D721Med (cell line): ENCODE results near the gene MNX1.
A peak's percentile ranks its signal among the peaks of the same experiment; 100 is the strongest.

ENCODE experiments used
- DNase-seq: peaks from one replicate; pipeline ENCODE4 v3.0.0; 2011; ENCODE audit warnings: low spot score; ENCODE audit not compliant: insufficient read length
- FAIRE-seq: peaks from 2 replicates; lab custom pipeline; 2011; peaks lifted over from hg19 to GRCh38; lab: Jason Lieb, UNC
- CTCF ChIP-seq: IDR thresholded peaks from 2 replicates; pipeline ENCODE4 v1.5.1; 2012; ENCODE audit warnings: mild to moderate bottlenecking, control low read depth; ENCODE audit not compliant: insufficient read depth; ENCODE audit errors: missing control alignments

Gene MNX1

GRCh38 chr7:156979007-156979606, 31.4 kb downstream of the MNX1 start:
- DNase-seq (no peak), FAIRE-seq (no peak)
- no peak for TF ChIP-seq CTCF

GRCh38 chr7:156975620-156976019, 34.8 kb downstream of the MNX1 start:
- TF ChIP-seq CTCF, result no peak
- DNase-seq (no peak), FAIRE-seq (no peak)

GRCh38 chr7:156969972-156970420, 40.5 kb downstream of the MNX1 start:
- peak; percentile 6 for TF ChIP-seq CTCF
- no peak for DNase-seq
- no peak for FAIRE-seq

GRCh38 chr7:156968183-156968582, 42.3 kb downstream of the MNX1 start:
- no peak for TF ChIP-seq CTCF
- DNase-seq (no peak), FAIRE-seq (no peak)

- FAIRE-seq (no peak), DNase-seq (no peak)
- no peak for TF ChIP-seq CTCF
These were observed 44.1 kb downstream of the MNX1 start for GRCh38 chr7:156966387-156966786.

GRCh38 chr7:156964971-156965370, 45.5 kb downstream of the MNX1 start:
- no peak for FAIRE-seq

GRCh38 chr7:156963472-156963871, 47.0 kb downstream of the MNX1 start:
- FAIRE-seq, result no peak
- no peak for TF ChIP-seq CTCF
- no peak for DNase-seq

More at GRCh38 chr7:156964971-156965370, 45.5 kb downstream of the MNX1 start:
- TF ChIP-seq CTCF, result no peak
- DNase-seq, result no peak
